Prostate gland (tissue), 2 donors: ENCODE results near the gene FLRT1.

ENCODE experiments used
- CTCF ChIP-seq, 4 experiments: fragments of 200-600 bp in 2 of 4; fragments of 450-650 bp in 2 of 4; sonication (generic) in 2 of 4; IDR thresholded peaks; 1 replicate in 3 of 4; 2 replicates in 1 of 4; pipeline ENCODE4 v1.5.1; 2016 to 2019; ENCODE audit warnings: antibody characterized with exemption in 4 of 4, mild to moderate bottlenecking in 2 of 4, moderate library complexity in 2 of 4
- POLR2A ChIP-seq: fragments of 450-650 bp; IDR thresholded peaks from one replicate; pipeline ENCODE4 v1.6.1; 2016; ENCODE audit warnings: antibody characterized with exemption, mild to moderate bottlenecking

DNA sequence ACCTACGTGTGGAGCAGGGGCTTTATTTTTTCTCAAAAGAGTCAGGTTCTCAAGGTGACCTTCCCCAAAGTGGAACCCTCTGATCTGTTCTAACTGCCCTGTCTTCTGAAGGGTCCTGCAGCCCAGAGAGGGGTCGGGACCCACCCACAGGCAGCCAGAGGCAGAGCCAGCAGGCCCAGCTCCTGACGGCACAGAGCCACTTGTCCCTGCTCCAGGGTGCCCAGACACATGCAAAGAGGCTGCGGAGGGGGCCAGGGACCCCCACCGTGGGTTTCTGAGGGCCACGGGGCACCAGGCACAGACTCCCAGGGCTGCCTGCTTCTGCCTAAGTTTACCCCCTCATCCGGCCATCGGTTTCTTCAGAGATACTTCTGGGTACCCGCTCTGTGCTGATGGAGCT, 37.1 kb downstream of the FLRT1 start:
- TF ChIP-seq CTCF (IDR thresholded peaks at IDR 0.05), result no peak
- TF ChIP-seq POLR2A, result no peak
